C4-2B (cell line): Measurements from ENCODE around the gene ADM5.

Source experiments
- H3K27ac ChIP-seq: fragments of 450-650 bp; 2 replicates; pipeline ENCODE4 v1.5.1; 2017
- ZFX ChIP-seq: fragments of 450-650 bp; IDR thresholded peaks from 2 replicates; pipeline ENCODE4 v1.6.1; 2017
- TF ChIP-seq, protein P1 (sequence below): fragments of 450-650 bp; conservative IDR thresholded peaks from 2 replicates; pipeline ENCODE4 v1.5.1; 2017; ENCODE audit warnings: mild to moderate bottlenecking

ADM5 gene

DNA sequence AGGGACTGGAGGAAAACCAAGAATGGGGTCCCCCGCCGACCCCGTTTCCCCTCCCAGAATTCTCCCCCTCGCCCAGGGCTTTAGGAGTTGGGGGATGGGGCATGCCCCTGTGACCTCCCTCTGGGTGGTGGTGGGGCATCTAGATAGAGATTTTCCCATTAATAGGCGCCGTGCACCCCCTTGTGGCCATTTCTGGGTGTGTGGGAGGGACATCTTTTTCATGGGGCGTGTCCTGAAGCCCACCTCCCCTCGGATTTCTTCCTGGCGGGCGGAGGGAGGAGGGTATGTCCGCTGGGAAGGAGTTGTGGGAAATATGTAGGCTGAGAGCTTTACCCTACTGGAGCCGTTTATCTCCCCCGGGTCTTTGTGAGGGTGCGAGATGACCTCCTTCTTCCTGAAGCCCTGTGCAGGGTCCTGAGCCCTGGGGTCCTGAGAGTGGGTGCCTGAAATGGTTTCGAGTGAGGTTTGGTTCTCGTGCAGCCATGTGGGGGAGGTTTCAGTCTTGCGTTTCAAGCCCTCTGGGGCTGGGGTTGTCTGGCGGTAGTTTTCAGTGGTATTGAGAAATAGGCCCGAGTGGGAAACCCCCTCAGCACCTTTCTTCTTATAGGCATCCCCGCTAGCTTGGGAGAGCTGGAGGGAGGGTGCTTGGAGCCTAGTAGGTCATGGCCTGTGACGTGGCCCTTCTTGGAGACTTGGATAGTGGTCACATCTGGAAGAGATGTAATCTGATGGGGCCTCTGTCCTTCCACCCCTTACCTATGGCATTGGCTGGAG, 11.3 kb upstream of the ADM5 start:
- TF ChIP-seq ZFX, result no peak
- TF ChIP-seq, protein P1, sequence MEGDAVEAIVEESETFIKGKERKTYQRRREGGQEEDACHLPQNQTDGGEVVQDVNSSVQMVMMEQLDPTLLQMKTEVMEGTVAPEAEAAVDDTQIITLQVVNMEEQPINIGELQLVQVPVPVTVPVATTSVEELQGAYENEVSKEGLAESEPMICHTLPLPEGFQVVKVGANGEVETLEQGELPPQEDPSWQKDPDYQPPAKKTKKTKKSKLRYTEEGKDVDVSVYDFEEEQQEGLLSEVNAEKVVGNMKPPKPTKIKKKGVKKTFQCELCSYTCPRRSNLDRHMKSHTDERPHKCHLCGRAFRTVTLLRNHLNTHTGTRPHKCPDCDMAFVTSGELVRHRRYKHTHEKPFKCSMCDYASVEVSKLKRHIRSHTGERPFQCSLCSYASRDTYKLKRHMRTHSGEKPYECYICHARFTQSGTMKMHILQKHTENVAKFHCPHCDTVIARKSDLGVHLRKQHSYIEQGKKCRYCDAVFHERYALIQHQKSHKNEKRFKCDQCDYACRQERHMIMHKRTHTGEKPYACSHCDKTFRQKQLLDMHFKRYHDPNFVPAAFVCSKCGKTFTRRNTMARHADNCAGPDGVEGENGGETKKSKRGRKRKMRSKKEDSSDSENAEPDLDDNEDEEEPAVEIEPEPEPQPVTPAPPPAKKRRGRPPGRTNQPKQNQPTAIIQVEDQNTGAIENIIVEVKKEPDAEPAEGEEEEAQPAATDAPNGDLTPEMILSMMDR, result peak; percentile 78

DNA sequence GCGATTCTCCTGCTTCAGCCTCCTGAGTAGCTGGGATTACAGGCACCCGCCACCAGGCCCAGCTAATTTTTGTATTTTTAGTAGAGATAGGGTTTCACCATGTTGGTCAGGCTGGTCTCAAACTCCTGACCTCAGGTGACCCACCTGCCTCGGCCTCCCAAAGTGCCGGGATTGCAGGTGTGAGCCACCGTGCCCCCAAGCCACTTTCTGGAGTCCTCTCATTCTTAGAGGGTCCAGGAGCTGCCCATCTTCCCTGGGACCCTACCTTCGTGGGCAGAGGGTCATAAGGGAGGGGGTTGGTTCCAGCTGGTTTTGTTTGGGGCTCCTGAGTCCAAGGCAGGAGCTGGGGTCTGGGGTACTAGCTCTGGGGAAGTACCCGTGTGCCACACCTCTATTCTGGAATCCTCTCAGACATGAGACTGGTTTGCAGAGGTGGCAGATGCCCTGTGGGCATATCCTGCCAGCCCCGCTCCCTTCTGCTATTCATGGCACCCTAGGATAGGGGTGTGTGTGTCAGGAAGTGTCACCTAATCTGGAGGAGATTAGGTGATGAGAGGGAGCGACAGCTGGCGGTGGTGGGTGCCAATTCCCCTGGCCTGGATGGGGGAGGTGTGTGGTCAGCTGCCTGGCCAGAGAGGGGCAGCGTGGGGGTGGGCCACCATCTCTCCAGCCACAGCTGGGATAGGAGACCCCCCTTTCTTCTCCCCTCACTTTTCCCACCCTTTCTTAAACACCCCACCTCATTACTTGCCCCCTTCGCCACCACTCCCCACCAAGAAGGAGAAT, 10.2 kb upstream of the ADM5 start:
- no peak overlapping the region; the same call in 1 of the 2 replicates for H3K27ac ChIP-seq
- no peak for TF ChIP-seq ZFX
- TF ChIP-seq, protein P1, result no peak

More for the DNA sequence above, 11.3 kb upstream of the ADM5 start:
- H3K27ac ChIP-seq, result peak overlapping the region; percentile 93

DNA sequence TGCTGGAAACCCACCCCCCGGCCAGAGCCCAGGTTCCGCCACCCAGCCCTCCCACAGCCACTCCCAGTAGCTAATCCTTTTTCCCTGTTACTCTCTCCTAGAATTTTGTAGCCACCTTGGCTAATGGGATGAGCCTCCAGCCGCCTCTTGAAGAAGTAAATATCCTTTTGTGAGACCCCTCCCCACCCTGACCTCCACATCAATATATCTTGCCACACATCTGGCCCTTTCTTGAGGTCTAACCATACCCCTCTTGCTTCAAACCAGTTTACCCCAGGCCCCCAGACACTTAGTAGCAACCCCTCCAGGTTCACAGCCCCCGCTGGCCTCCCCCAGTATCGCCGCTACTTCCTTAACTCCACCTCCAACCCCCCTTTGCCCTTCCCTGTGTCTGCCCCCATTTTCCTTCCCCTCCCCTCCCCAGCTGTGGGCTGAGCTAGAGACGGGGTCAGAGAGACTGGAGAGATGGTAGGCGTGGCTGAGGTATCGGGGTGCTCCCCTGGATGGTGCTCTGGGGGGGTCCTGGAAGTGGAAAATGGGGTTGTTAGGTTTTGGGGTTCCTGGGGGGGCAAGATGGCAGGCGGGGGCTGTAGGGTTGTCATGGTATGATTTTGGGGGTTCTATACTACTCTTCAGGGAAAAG, 9.5 kb upstream of the ADM5 start:
- TF ChIP-seq, protein P1, result no peak
- TF ChIP-seq ZFX, result no peak
- H3K27ac ChIP-seq, result peak overlapping the region; percentile 19; the same call in 1 of the 2 replicates

DNA sequence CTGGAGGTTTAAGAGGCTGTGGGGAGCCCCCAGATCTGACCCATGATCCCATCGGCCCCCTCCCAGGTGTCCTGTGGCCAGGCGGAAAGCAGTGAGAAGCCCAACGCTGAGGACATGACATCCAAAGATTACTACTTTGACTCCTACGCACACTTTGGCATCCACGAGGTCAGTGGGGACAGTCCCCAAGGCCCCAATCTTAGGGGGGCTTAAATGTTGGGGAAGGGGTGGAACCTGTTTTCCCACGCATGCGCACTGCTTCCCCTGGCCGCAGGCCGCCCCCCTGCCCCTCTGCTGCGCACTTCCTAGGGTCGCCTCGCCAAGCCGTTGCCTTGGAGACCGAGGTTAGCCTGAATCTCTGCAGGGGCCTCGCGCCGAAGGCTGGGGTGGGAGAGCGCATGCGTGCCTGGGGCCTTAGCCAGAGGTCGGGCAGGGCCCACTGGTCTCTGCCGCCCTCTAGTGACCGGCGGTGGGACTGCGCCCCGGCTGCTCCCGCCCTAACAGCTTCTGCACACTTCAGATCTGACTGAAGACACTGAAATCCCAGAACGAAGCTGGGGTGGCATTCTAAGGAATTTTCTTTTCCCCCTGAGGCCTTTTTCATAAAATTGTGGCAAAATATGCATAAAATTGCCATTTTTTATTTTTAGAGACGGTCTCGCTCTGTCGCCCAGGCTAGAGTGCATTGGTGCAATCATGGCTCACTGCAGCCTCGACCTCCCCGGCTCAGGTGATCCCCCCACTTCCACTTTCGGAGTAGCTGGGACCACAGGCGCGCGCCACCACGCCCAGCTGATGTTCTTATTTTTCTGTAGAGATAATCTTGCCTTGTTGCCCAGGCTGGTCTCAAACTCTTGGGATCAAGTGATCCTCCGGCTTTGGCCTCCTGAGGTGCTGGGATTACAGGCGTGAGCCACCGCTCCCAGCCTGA, 8.7 kb upstream of the ADM5 start:
- no peak for TF ChIP-seq ZFX
- TF ChIP-seq, protein P1, result peak; percentile 100
- peak overlapping the region; percentile 19; the same call in 1 of the 2 replicates for H3K27ac ChIP-seq

DNA sequence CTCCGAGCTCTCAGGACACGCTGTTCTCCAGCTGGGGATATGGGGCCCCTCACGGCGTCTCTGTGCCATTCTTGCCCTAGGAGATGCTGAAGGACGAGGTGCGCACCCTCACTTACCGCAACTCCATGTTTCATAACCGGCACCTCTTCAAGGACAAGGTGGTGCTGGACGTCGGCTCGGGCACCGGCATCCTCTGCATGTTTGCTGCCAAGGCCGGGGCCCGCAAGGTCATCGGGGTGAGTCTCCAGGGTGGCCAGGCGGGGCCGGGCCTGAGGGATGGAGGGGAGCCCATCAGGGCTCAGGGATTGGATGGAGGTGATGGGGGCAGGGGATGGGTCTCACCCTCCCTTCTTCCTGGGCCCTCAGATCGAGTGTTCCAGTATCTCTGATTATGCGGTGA, 7.6 kb upstream of the ADM5 start:
- TF ChIP-seq, protein P1, result no peak
- no peak for TF ChIP-seq ZFX
- H3K27ac ChIP-seq, result no peak overlapping the region

DNA sequence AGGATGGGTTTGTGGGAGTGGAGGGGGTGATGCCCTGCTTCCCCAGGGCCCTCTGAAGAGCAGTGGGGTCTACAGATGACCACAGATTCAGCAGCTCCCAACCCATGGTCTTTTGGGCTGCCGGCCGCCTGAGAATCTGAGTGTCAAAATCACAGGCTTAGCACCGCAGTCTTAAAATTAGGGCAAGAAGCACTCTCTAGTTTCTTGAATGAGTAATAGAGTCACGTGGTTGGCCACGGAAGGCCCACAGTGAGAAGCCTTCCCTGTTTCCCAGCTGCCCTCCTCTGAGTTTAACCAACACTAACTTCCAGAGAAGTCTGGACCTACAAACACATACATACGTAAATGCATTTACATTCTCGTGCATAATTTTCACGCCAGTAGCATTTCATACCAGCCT, 7.1 kb upstream of the ADM5 start:
- H3K27ac ChIP-seq, result no peak overlapping the region
- no peak for TF ChIP-seq ZFX
- TF ChIP-seq, protein P1, result no peak
